NCI-H2029 treated with DMSO at 0.1 percent for 48 hours (cell line): ENCODE measurements around the gene HELB.

Source experiments
- DNase-seq: peaks from one replicate; lab custom pipeline; 2025; lab: John Stamatoyannopoulos, UW

The HELB gene

GRCh38 chr12:66365718-66366490, 63.6 kb downstream of the HELB start:
- DNase-seq, result no peak

DNA sequence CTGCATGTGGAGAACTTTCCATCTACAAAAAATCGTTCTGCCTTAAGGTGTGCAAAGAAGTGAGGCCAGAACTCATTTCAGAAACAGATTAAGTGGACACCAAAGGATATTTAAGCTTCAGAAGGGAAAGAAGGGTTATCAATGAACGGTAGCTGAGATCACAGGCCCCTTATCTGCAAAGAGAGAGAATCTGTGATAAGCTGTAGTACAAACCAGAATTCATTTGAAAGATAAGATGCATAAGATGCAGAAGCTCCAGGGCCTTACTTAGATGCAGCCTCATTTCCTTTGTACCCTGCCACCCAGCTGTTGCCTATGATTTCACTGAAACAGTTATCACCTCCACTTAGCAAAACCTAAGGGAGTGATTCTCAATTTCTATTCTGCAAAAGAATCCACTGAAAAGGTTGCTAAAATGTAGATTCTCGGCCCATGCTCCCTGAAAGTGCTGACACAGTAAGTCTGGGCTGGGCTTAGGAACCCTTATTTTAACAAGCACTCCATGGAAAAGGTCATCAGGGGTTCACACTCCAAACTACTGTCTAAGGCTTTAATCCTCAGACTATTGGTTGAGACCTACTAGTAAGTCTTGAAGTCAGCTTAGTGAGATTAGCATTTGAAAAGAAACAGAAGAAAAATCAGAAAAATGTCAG, 64.8 kb downstream of the HELB start:
- DNase-seq, result no peak

- DNase-seq, result no peak
Observed at GRCh38 chr12:66371982-66372381, 69.7 kb downstream of the HELB start.

GRCh38 chr12:66375560-66375959, 73.3 kb downstream of the HELB start:
- DNase-seq, result no peak

DNA sequence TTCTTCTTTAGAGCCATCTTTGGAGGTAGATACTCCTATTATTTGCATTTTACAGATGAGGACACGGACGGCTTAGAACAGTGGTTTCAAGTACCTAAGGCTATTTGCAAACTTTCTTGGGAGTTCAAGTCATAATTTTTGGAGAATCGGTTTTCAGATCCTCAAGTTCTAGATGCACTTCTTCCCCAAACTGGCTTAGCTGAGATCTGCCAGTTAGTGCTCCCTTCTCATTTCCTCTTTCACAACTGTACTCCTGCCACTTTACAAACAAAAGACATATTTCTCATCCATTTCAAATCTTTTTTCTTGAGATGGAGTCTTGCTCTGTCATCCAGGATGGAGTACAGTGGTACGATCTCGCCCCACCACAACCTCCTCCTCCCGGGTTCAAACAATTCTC, 77.3 kb downstream of the HELB start:
- no peak for DNase-seq

GRCh38 chr12:66380769-66381535, 78.7 kb downstream of the HELB start:
- DNase-seq, result no peak

GRCh38 chr12:66387117-66387516, 84.8 kb downstream of the HELB start:
- DNase-seq, result no peak
